ENCODE data around the gene WDR36.

GRCh38 chr5:111126896-111127295, 34.7 kb downstream of the WDR36 start:
- no peak for TF ChIP-seq CTCF (IDR thresholded peaks at IDR 0.05; ENCODE audit: low read depth, low read length, poor library complexity, severe bottlenecking)
- TF ChIP-seq EZH2phosphoT487 (IDR thresholded peaks at IDR 0.05; ENCODE audit: borderline replicate concordance, low read length), result no peak
